Measurements from ENCODE around the gene WDR91. TPM values are rescaled to one million over a fixed set of nuclear protein-coding genes. Genes with fewer than 3 reads are reported as not detected.

The WDR91 gene
- total and polyA plus RNA-seq, 2 donors (not counting 3 experiments of a cell fraction or from before 2014, with no cell fraction given): 6.7 to 7.0 TPM

DNA sequence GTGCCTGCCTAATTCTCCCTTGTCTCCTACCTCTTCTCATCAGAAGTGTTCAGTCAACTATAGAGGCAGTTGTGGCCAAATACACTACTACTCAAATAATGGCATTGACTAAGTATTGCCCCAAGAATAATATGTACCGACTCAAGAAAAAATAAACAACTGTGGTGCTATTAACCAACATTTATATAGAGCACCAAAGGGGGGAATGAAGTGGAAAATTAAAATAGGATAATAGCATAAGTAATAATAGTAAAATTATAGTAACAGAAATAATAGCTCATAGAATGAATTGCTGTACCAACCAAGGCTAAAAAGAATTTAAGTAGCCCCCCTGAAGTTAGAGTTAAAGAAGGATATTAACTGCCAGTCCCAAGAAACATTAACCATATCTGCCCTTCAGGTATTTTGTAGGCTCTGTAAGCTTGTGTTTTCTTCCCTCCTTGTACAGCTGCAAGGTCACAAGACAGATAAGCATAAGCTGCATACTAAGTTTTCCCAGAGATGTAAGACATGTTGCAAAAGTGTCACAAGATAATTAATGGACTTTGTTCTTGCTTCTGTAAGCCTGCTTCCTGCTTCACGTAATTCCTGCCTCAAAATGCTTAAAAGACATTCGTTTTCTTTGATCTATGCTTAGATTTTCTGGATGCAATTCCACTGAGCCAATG is 29.9 kb downstream of the WDR91 start:
- no peaks in the 10 kb centered on the region for H4K20me1 ChIP-seq (replicated peaks; ENCODE audit: control insufficient read depth, extremely low read depth, insufficient read depth, low read length)
- no peak overlapping the region for H3K4me2 ChIP-seq (ENCODE audit: insufficient read depth, low read length)
- no peak overlapping the region for H2AFZ ChIP-seq (ENCODE audit: low read depth, low read length)
- H3K27ac ChIP-seq (ENCODE audit: insufficient read depth, low read depth, low read length): no peak overlapping the region
- H3K4me1 ChIP-seq (ENCODE audit: control insufficient read depth, extremely low read depth, insufficient read depth, low read length): no peaks in the 10 kb centered on the region
- no peak for DNase-seq (ENCODE audit: low read depth, low spot score)
- H3K9me1 ChIP-seq (replicated peaks; ENCODE audit: control insufficient read depth, extremely low read depth, insufficient read depth, low read length): no peaks in the 10 kb centered on the region
- no TSS peak for BruUV-seq (replicated peaks)
- dilution Hi-C loops (cut with MboI; ENCODE audit: extremely low pct_ligation_motif_present, low sequenced_read_pairs) (no loop called here), intact Hi-C loops (cut with micrococcal nuclease) (no loop called here)
- no peaks in the 10 kb centered on the region for H3K27me3 ChIP-seq (ENCODE audit: control insufficient read depth in 2 of 2, insufficient read depth in 2 of 2, low read length in 2 of 2)
- POLR2A ChIA-PET: no interaction called here
- CTCF ChIA-PET: interaction anchor here (1.2 kb wide), 1 partner anchor 93 kb away, joined by 3 read pairs; no protein-coding TSS in a partner anchor
- H3K9ac ChIP-seq (replicated peaks; ENCODE audit: extremely low read depth, insufficient read depth, low read length): no peak overlapping the region
- no peak overlapping the region for H3K4me3 ChIP-seq (replicated peaks in 1 of 3; ENCODE audit: insufficient read depth in 1 of 3, low read depth in 1 of 3, low read length in 3 of 3)
- H3K79me2 ChIP-seq (ENCODE audit: control insufficient read depth, insufficient read depth, low read length): no peaks in the 10 kb centered on the region
- H3K36me3 ChIP-seq (ENCODE audit: control insufficient read depth in 2 of 2, extremely low read depth in 1 of 2, insufficient read depth in 2 of 2, low read length in 2 of 2): peaks cover 0 to 9% of the 10 kb centered on the region in 2 experiments
- TF ChIP-seq EZH2 (IDR thresholded peaks at IDR 0.05; ENCODE audit: borderline replicate concordance, low read depth, low read length, severe bottlenecking) (no peak), POLR2AphosphoS5 (IDR thresholded peaks at IDR 0.05; ENCODE audit: insufficient read depth, low read depth, low read length) (no peak), JUN (IDR thresholded peaks at IDR 0.05; ENCODE audit: borderline replicate concordance, insufficient read depth, insufficient read length, low read depth) (no peak), FOS (IDR thresholded peaks at IDR 0.05; ENCODE audit: borderline replicate concordance, insufficient read depth, low read length) (no peak), POLR2A (IDR thresholded peaks at IDR 0.05; ENCODE audit: low read depth, low read length) (no peak), GATA2 (IDR thresholded peaks at IDR 0.05; ENCODE audit: insufficient read depth, insufficient read length, low read depth, low read length) (no peak), MYC (IDR thresholded peaks at IDR 0.05; ENCODE audit: low read depth, low read length) (no peak)
- TF ChIP-seq, protein P1, sequence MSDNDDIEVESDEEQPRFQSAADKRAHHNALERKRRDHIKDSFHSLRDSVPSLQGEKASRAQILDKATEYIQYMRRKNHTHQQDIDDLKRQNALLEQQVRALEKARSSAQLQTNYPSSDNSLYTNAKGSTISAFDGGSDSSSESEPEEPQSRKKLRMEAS (IDR thresholded peaks at IDR 0.05; ENCODE audit: insufficient read depth, insufficient read length): no peak
- TF ChIP-seq, protein P2, sequence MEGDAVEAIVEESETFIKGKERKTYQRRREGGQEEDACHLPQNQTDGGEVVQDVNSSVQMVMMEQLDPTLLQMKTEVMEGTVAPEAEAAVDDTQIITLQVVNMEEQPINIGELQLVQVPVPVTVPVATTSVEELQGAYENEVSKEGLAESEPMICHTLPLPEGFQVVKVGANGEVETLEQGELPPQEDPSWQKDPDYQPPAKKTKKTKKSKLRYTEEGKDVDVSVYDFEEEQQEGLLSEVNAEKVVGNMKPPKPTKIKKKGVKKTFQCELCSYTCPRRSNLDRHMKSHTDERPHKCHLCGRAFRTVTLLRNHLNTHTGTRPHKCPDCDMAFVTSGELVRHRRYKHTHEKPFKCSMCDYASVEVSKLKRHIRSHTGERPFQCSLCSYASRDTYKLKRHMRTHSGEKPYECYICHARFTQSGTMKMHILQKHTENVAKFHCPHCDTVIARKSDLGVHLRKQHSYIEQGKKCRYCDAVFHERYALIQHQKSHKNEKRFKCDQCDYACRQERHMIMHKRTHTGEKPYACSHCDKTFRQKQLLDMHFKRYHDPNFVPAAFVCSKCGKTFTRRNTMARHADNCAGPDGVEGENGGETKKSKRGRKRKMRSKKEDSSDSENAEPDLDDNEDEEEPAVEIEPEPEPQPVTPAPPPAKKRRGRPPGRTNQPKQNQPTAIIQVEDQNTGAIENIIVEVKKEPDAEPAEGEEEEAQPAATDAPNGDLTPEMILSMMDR (IDR thresholded peaks at IDR 0.05; ENCODE audit: extremely low read depth in 1 of 2, insufficient read depth in 1 of 2, low read depth in 1 of 2, low read length in 2 of 2): no peak
- FAIRE-seq: no peak
- H3K9me3 ChIP-seq (replicated peaks; ENCODE audit: control insufficient read depth, insufficient read depth, low read length): peaks cover 15% of the 10 kb centered on the region

Measured in endothelial cell of umbilical vein (primary cell).